H1 (cell line): ENCODE results near the gene HHAT.

Source experiments
- MAX ChIP-seq: IDR thresholded peaks from 2 replicates; pipeline ENCODE4 v1.6.1; 2012; ENCODE audit warnings: inconsistent platforms
- RAD21 ChIP-seq, 2 experiments: IDR thresholded peaks in 1 of 2; conservative IDR thresholded peaks in 1 of 2; 2 replicates each; pipeline ENCODE4 v1.6.1; 2011; ENCODE audit warnings: low read depth in 2 of 2, low read length in 2 of 2, improper control_type of control experiment in 1 of 2, inconsistent platforms in 1 of 2, mild to moderate bottlenecking in 1 of 2, moderate library complexity in 1 of 2
- RXRA ChIP-seq: IDR thresholded peaks from 2 replicates; pipeline ENCODE4 v1.6.1; 2011; ENCODE audit warnings: low read depth, mild to moderate bottlenecking, low read length, moderate library complexity; ENCODE audit not compliant: insufficient read depth
- USF2 ChIP-seq: IDR thresholded peaks from 2 replicates; pipeline ENCODE4 v1.6.1; 2011; ENCODE audit warnings: low read length, improper control_type of control experiment

GRCh38 chr1:210336362-210336761 lies 7.7 kb downstream of the HHAT start:
- TF ChIP-seq RXRA (no peak), RAD21 (IDR thresholded peaks at IDR 0.05 in 1 of 2, conservative IDR thresholded peaks at IDR 0.05 in 1 of 2; ENCODE audit: low read depth in 2 of 2, low read length in 2 of 2) (no peak), MAX (no peak), USF2 (no peak)
